ENCODE results near the gene TANK.
"Not testable (repeated sequence)": the region's sequence is repeated elsewhere in the genome, so short reads cannot be mapped to it uniquely, and the experiment has no call there.

TANK gene

GRCh38 chr2:161170377-161170776 lies 10.1 kb downstream of the TANK start:
- no peak for DNase-seq

- DNase-seq = peak in 1 of 2 donors; percentile 5
Measured at GRCh38 chr2:161170958-161171932, 11.0 kb downstream of the TANK start.

DNA sequence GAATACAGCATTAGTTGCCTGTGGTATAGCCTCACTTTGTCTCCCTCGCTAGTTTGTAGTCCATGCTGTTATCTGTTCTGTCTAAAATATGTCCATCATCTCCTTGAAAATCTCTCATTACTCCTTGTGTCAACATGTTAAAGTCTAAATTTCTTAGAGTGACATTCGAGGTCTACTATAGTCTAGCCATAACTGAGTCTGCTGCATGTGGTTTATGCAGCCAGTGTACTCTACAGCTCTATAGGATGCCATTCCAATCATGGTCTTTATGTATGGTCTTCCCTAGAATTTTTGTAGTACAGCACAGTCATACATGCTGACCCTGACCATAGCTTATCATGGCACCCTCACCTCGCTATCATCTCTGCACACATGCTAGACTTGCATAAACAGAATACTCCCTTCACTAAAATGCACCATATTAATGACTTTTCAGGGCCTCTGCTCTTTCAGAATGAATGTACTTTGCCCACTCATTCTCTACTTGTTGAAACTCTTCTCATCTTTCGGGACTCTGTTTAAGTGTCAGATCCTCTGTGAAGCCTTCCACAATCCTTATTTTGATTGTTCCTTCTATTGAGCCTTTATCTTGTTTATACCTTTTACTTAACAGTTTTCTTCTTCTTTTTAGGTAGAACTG lies 12.8 kb downstream of the TANK start:
- DNase-seq = no peak

GRCh38 chr2:161173541-161174194 lies 13.4 kb downstream of the TANK start:
- DNase-seq = no peak

GRCh38 chr2:161177969-161178368 lies 17.7 kb downstream of the TANK start:
- peak in 1 of 2 donors; percentile 7 for DNase-seq

DNA sequence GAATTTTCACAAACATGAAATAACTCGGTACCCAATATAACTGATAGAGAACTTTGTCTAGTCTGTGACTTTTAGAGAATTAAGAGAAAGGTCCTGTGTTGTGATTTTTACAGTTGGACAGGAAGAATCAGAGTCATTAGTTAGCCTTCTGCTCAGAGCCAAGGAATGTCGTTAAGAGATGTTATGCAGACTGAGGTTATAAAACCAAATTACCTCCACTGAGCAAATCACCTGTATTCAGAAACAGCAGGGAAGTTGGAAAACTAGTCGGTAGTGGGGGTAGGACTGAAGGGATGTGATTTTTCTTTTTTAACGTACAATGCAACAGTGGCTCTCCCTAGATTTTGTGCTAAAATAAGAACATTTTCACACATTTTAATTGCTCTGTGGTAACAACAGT lies 18.5 kb downstream of the TANK start:
- DNase-seq = no peak

GRCh38 chr2:161190050-161190449 lies 29.8 kb downstream of the TANK start:
- DNase-seq = no peak

GRCh38 chr2:161195602-161196001 lies 35.4 kb downstream of the TANK start:
- not testable (repeated sequence) for DNase-seq

GRCh38 chr2:161199912-161200701 lies 39.9 kb downstream of the TANK start:
- no peak for DNase-seq

GRCh38 chr2:161204846-161205245 lies 44.6 kb downstream of the TANK start:
- no peak for DNase-seq

GRCh38 chr2:161206471-161207032 lies 46.3 kb downstream of the TANK start:
- DNase-seq = no peak

- DNase-seq = no peak
Measured at GRCh38 chr2:161207941-161208340, 47.7 kb downstream of the TANK start.

GRCh38 chr2:161208527-161209139 lies 48.4 kb downstream of the TANK start:
- no peak for DNase-seq

GRCh38 chr2:161209902-161210301 lies 49.7 kb downstream of the TANK start:
- DNase-seq = no peak

DNA sequence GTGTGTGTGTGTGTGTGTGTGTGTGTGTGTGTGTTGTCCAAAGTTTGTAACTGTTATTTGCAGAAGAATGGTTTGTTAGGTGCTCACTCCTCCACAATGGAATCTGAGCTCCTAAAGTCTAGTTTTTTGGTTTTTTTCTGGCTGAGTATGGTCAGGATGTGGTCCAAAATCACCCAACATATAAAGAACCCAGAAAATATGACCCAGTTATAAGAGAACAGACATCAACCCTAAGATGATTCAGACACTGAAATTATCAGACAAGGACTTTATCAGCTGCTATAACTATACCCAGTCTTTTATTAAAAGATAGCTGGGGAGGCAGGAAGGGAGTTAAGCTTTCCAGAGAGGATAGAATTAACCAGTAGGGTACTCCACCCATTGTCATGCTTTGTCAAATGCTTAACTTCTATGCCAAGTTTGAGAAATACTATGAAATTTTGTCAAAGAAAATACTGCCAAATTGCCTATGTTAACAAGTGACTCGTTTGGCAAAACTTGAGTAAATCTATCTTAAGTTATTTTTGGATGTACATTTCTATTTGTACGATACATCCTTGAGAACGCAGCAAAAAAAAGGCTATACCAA lies 57.5 kb downstream of the TANK start:
- no peak for DNase-seq

GRCh38 chr2:161219211-161219610 lies 59.0 kb downstream of the TANK start:
- no peak for DNase-seq

- no peak for DNase-seq
Measured at GRCh38 chr2:161223139-161223732, 63.0 kb downstream of the TANK start.

DNA sequence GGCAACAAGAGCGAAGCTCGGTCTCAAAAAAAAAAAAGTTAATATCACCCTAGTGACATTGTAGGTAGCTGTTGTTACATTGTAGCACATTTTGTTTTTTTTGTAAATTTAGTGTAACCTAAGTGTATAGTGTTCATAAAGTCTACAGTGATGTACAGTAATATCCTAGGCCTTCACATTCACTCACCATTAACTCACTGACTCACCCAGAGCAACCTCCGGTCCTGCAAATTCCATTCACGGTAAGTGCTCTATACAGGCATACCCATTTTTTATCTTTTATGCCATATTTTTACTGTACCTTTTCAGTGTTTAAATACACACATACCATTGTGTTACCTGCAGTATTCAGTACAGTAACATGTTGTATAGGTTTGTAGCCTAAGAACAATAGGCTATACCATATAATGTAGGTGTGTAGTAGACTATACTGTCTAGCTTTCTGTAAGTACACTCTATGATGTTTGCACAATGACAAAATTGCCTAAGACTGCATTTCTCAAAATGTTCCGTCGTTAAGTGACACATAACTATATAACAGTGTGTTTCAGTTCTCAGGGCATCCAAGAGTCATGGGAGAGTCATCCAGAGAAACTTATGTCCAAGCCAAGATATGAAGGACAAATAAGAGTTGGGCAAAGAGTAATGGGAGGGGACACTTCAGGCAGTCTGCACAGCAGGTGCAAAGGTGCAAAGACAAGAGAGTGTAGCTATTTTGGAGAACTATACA lies 68.4 kb downstream of the TANK start:
- no peak for DNase-seq

GRCh38 chr2:161230959-161231358 lies 70.7 kb downstream of the TANK start:
- no peak for DNase-seq

GRCh38 chr2:161232571-161232970 lies 72.3 kb downstream of the TANK start:
- no peak for DNase-seq

Measured in bone marrow (tissue), 2 donors.